Stomach (tissue), 4 donors: ENCODE measurements around the gene STK26.

Source experiments
- EP300 ChIP-seq: sonication (generic); formaldehyde crosslinking; IDR thresholded peaks from one replicate; pipeline ENCODE4 v1.6.1; 2017; ENCODE audit warnings: antibody characterized with exemption
- POLR2A ChIP-seq, 4 donors: fragments of 450-650 bp; IDR thresholded peaks; one replicate each; pipeline ENCODE4 v1.6.1; 2016; ENCODE audit warnings: antibody characterized with exemption in 4 of 4, control low read depth in 2 of 4, mild to moderate bottlenecking in 1 of 4, moderate library complexity in 1 of 4
- POLR2AphosphoS5 ChIP-seq, 3 donors: sonication (generic); formaldehyde crosslinking; IDR thresholded peaks; one replicate each; pipeline ENCODE4 v1.6.1; 2016; ENCODE audit warnings: antibody characterized with exemption in 3 of 3
- TF ChIP-seq, protein P1 (sequence below), 7 experiments: fragments of 450-650 bp in 4 of 7; fragments of 200-600 bp in 3 of 7; sonication (generic) in 3 of 7; IDR thresholded peaks; one replicate each; pipeline ENCODE4 v1.5.1; 2016 to 2019; ENCODE audit warnings: antibody characterized with exemption in 7 of 7, control low read depth in 2 of 7, mild to moderate bottlenecking in 1 of 7

DNA sequence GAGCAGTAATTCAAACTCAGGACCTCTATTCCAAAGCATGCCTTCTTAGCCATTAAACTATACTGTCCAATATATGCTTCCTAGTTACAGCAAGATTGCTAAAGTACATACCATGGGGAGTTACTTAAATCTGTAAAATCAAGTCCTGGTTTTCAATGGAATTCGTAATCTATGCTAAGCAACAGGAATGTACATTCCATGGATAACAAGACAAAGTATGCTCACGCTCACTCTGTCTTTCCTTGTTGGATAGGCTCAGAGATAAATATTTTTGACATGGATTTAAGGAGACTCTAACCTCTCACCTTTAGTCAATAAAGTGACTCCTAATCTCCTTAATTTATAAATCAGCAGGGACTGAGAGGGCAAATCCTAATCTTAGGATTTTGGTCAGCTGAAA is 47.3 kb upstream of the STK26 start:
- no peak for TF ChIP-seq POLR2A (IDR thresholded peaks at IDR 0.05)
- no peak for TF ChIP-seq POLR2AphosphoS5 (IDR thresholded peaks at IDR 0.05)
- TF ChIP-seq, protein P1, sequence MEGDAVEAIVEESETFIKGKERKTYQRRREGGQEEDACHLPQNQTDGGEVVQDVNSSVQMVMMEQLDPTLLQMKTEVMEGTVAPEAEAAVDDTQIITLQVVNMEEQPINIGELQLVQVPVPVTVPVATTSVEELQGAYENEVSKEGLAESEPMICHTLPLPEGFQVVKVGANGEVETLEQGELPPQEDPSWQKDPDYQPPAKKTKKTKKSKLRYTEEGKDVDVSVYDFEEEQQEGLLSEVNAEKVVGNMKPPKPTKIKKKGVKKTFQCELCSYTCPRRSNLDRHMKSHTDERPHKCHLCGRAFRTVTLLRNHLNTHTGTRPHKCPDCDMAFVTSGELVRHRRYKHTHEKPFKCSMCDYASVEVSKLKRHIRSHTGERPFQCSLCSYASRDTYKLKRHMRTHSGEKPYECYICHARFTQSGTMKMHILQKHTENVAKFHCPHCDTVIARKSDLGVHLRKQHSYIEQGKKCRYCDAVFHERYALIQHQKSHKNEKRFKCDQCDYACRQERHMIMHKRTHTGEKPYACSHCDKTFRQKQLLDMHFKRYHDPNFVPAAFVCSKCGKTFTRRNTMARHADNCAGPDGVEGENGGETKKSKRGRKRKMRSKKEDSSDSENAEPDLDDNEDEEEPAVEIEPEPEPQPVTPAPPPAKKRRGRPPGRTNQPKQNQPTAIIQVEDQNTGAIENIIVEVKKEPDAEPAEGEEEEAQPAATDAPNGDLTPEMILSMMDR (IDR thresholded peaks at IDR 0.05): no peak
- TF ChIP-seq EP300: no peak
